Measurements from ENCODE around the gene CPB2.

The CPB2 gene

DNA sequence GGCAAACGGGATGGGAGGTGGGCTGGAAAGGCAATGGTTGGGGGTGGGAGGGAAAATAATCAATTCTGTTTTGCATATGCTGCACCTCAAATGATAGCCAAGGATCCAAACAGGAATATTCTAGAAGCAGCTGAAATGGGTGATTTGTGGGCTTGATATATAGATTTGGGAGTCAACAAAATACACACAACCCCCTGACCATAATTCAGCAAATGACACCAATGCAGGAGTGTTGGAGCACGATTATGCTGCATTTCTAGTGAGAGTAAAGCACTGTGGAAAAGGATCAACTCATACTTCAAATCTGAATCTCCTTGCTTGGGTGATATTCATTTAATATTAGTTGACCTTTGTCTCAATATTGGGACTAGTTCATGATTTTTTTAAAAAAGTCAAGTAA lies 41.1 kb upstream of the CPB2 start:
- TF ChIP-seq, protein P1, sequence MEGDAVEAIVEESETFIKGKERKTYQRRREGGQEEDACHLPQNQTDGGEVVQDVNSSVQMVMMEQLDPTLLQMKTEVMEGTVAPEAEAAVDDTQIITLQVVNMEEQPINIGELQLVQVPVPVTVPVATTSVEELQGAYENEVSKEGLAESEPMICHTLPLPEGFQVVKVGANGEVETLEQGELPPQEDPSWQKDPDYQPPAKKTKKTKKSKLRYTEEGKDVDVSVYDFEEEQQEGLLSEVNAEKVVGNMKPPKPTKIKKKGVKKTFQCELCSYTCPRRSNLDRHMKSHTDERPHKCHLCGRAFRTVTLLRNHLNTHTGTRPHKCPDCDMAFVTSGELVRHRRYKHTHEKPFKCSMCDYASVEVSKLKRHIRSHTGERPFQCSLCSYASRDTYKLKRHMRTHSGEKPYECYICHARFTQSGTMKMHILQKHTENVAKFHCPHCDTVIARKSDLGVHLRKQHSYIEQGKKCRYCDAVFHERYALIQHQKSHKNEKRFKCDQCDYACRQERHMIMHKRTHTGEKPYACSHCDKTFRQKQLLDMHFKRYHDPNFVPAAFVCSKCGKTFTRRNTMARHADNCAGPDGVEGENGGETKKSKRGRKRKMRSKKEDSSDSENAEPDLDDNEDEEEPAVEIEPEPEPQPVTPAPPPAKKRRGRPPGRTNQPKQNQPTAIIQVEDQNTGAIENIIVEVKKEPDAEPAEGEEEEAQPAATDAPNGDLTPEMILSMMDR (conservative IDR thresholded peaks at IDR 0.05; ENCODE audit: low read length) = no peak
- DNase-seq (ENCODE audit: low read depth) = no peak

DNA sequence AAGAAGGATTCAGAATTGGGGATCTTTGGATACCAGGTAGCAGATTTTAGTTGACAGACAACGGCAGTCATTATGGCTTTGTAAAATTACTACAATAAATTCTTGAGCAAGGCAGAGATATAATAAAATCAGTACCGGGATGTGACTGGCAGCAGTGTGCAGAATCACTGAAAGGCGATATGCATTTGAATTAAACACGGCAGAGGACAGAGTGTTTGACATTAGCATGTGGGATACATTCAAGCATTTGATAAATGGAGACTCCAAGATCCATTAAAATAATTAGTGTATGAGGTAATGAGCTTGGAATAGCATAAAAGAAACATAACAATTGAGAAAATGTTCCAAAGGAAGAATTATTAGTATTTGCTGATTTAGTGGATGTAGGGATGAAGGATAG lies 40.3 kb upstream of the CPB2 start:
- TF ChIP-seq, protein P1 (conservative IDR thresholded peaks at IDR 0.05; ENCODE audit: low read length) = no peak
- no peak overlapping the region for H3K4me3 ChIP-seq (ENCODE audit: low read length)
- DNase-seq (ENCODE audit: low read depth) = no peak

More for the DNA sequence above, 41.1 kb upstream of the CPB2 start:
- no peak overlapping the region for H3K4me3 ChIP-seq (ENCODE audit: low read length)

DNA sequence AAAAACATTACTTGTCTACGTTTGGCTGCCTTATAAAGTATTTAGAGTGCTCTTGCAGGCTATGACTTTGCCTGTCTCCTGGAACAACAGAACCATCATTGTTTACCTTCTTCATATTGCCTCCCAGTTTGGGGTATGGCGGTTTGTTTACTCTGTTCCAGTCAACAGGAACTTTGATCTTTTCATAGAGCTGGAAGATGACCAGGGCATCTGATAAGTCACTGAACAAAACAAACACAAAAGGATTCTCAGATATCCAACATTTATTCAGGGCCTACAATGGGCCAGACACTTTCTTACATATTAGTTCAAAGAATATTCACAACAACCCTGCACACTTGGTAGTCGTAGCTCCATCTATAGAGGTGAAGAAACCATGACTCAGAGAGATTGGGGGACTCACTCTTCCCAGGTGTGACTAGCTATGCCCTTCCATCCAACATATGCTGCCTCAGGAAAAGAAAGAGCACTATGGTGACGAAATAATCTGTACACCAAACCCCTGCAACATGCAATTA lies 38.4 kb upstream of the CPB2 start:
- DNase-seq (ENCODE audit: low read depth) = no peak
- TF ChIP-seq, protein P1 (conservative IDR thresholded peaks at IDR 0.05; ENCODE audit: low read length) = no peak
- no peak overlapping the region for H3K4me3 ChIP-seq (ENCODE audit: low read length)

- TF ChIP-seq, protein P1 (conservative IDR thresholded peaks at IDR 0.05; ENCODE audit: low read length) = no peak
- H3K4me3 ChIP-seq (ENCODE audit: low read length) = no peak overlapping the region
- no peak for DNase-seq (ENCODE audit: low read depth)
Measured at GRCh38 chr13:46142776-46143175, 37.9 kb upstream of the CPB2 start.

- DNase-seq (ENCODE audit: low read depth) = no peak
- no peak overlapping the region for H3K4me3 ChIP-seq (ENCODE audit: low read length)
- TF ChIP-seq, protein P1 (conservative IDR thresholded peaks at IDR 0.05; ENCODE audit: low read length) = no peak
Measured at GRCh38 chr13:46140044-46140443, 35.2 kb upstream of the CPB2 start.

DNA sequence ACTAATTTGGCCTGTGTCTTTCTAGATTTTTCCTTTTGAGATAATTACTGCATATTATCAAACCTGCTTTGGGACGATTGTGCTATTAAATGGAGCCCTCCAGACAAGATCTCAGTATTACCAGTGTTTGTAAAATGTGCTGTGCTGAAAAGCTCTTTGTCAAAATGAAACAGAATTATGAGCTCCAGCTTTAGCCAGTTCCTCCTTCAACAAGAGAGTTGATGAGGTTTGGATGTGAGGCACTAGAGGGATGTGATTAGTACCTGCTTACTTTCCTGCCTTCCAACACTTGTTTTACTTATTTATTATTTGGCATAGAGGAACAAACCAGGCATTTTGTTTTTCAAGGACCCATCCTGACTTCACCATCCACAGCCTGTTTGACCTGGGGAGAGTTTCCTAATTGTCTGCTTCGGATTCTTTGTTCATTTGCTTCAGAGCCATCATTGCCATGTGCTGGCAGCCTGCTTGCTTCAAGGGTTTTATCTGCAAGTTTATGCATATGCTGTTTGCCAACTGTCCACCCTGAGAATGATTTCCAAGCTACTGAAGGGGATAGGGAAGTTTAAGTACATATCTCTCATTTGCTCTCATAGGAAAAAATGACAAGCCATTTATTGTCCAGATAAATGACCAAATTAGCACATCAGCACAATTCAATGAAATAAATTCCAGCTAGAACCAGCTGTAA lies 32.9 kb upstream of the CPB2 start:
- TF ChIP-seq, protein P1 (conservative IDR thresholded peaks at IDR 0.05; ENCODE audit: low read length) = no peak
- no peak overlapping the region for H3K4me3 ChIP-seq (ENCODE audit: low read length)
- no peak for DNase-seq (ENCODE audit: low read depth)

DNA sequence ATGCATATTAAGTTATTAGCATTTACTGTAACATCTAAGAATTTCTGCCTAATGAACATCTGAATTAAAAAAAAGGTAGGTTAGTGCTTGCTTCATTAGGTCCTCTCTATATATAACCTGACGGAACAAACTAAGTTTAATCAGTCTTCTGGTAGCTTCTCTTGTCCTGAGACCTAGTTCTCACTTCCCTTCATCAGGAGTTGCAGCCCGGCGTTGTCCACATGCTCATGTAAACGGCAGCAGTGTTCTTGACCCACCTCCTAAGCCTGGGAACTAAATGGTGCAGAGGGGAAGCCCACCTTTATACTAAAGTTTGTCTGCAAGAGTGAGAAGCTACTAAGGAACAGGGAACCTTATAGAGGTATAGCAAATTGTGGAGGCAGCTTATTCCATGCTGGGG lies 31.9 kb upstream of the CPB2 start:
- no peak overlapping the region for H3K4me3 ChIP-seq (ENCODE audit: low read length)
- TF ChIP-seq, protein P1 (conservative IDR thresholded peaks at IDR 0.05; ENCODE audit: low read length) = no peak
- no peak for DNase-seq (ENCODE audit: low read depth)

All from AG10803 (cell line).